DND-41 (cell line): ENCODE results near the gene RRAS.

ENCODE experiments used
- ATAC-seq: fragments of 200-7000 bp; cut with Tn5 transposase; 3 replicates; pipeline ENCODE4 v1.9.1; 2021; ENCODE audit warnings: low read depth; ENCODE audit not compliant: insufficient read depth
- DNase-seq: peaks from one replicate; pipeline ENCODE4 v3.0.0-alpha.2; 2020
- H2AFZ ChIP-seq: 2 replicates; pipeline ENCODE4 v1.6.0; 2012; ENCODE audit warnings: low read depth, low read length
- H3K27ac ChIP-seq: 2 replicates; pipeline ENCODE4 v1.5.1; 2012; ENCODE audit warnings: low read length, inconsistent platforms
- H3K27me3 ChIP-seq: fragments of 200-600 bp; sonication (generic); 2 replicates; pipeline ENCODE4 v1.6.0; 2012; ENCODE audit warnings: low read length, mild to moderate bottlenecking, inconsistent platforms; ENCODE audit not compliant: insufficient read depth, poor library complexity
- H3K36me3 ChIP-seq: 2 replicates; pipeline ENCODE4 v1.5.1; 2012; ENCODE audit warnings: low read length, inconsistent platforms; ENCODE audit not compliant: insufficient read depth
- H3K4me1 ChIP-seq: 2 replicates; pipeline ENCODE4 v1.5.1; 2012; ENCODE audit warnings: mild to moderate bottlenecking, low read length; ENCODE audit not compliant: insufficient read depth
- H3K4me2 ChIP-seq: 2 replicates; pipeline ENCODE4 v1.6.0; 2012; ENCODE audit warnings: mild to moderate bottlenecking, moderate library complexity, low read length, inconsistent platforms; ENCODE audit not compliant: insufficient read depth
- H3K4me3 ChIP-seq, 2 experiments: fragments of 200-600 bp in 1 of 2; shearing (Covaris generic) in 1 of 2; 2 replicates each; pipeline ENCODE4 v1.5.1; 2012 to 2016; ENCODE audit warnings: inconsistent platforms in 2 of 2, low read length in 2 of 2, mild to moderate bottlenecking in 2 of 2, low read depth in 1 of 2, moderate library complexity in 1 of 2
- H3K79me2 ChIP-seq: 2 replicates; pipeline ENCODE4 v1.6.0; 2012; ENCODE audit warnings: low read length, inconsistent platforms; ENCODE audit not compliant: insufficient read depth
- H3K9ac ChIP-seq: 2 replicates; pipeline ENCODE4 v1.6.0; 2012; ENCODE audit warnings: low read depth, mild to moderate bottlenecking, inconsistent platforms, low read length, moderate library complexity
- H3K9me3 ChIP-seq: 2 replicates; pipeline ENCODE4 v1.5.1; 2012; ENCODE audit warnings: low read length, moderate library complexity, mild to moderate bottlenecking, inconsistent platforms; ENCODE audit not compliant: insufficient read depth, severe bottlenecking
- H4K20me1 ChIP-seq: 2 replicates; pipeline ENCODE4 v1.6.0; 2012; ENCODE audit warnings: low read length; ENCODE audit not compliant: insufficient read depth
- EZH2 ChIP-seq: IDR thresholded peaks from 3 replicates; pipeline ENCODE4 v1.6.1; 2012; ENCODE audit warnings: borderline replicate concordance, low read depth, mild to moderate bottlenecking, moderate library complexity, low read length, inconsistent platforms; ENCODE audit not compliant: severe bottlenecking
- TF ChIP-seq, protein P1 (sequence below): IDR thresholded peaks from 2 replicates; pipeline ENCODE4 v1.5.1; 2012; ENCODE audit warnings: borderline replicate concordance, low read length, moderate library complexity, mild to moderate bottlenecking; ENCODE audit not compliant: poor library complexity, severe bottlenecking; ENCODE audit errors: extremely low read depth

RRAS gene

DNA sequence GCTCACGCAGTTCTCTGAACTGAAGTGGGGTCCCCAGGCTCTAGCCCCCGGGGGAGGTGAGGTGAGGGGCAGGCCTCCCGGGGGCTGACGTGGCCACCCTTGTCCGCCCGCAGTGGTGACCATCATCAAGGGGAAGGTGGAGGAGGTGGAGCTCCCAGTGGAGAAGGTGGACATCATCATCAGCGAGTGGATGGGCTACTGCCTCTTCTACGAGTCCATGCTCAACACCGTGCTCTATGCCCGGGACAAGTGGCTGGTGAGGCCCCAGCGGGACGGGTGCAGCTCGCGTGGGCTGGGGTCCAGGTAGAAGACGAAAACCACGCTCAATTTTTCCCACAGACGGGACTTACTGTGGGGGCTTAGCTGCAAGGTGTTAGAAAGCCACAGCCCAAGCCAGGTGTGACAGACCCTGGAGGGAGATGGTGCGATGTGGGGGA is 43.9 kb upstream of the RRAS start:
- Histone ChIP-seq H3K9me3 (no peaks in the 10 kb centered on the region), H3K9ac (no peak overlapping the region), H3K4me2 (no peak overlapping the region), H3K79me2 (peaks cover 45% of the 10 kb centered on the region), H3K36me3 (peaks cover 91% of the 10 kb centered on the region), H4K20me1 (peaks cover 83% of the 10 kb centered on the region), H3K27ac (no peak overlapping the region), H2AFZ (no peak overlapping the region), H3K27me3 (no peaks in the 10 kb centered on the region), H3K4me3 (no peak overlapping the region), H3K4me1 (peaks cover 22% of the 10 kb centered on the region)
- DNase-seq: no peak
- no peak for TF ChIP-seq EZH2
- TF ChIP-seq, protein P1, sequence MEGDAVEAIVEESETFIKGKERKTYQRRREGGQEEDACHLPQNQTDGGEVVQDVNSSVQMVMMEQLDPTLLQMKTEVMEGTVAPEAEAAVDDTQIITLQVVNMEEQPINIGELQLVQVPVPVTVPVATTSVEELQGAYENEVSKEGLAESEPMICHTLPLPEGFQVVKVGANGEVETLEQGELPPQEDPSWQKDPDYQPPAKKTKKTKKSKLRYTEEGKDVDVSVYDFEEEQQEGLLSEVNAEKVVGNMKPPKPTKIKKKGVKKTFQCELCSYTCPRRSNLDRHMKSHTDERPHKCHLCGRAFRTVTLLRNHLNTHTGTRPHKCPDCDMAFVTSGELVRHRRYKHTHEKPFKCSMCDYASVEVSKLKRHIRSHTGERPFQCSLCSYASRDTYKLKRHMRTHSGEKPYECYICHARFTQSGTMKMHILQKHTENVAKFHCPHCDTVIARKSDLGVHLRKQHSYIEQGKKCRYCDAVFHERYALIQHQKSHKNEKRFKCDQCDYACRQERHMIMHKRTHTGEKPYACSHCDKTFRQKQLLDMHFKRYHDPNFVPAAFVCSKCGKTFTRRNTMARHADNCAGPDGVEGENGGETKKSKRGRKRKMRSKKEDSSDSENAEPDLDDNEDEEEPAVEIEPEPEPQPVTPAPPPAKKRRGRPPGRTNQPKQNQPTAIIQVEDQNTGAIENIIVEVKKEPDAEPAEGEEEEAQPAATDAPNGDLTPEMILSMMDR: no peak
- no peak for ATAC-seq

DNA sequence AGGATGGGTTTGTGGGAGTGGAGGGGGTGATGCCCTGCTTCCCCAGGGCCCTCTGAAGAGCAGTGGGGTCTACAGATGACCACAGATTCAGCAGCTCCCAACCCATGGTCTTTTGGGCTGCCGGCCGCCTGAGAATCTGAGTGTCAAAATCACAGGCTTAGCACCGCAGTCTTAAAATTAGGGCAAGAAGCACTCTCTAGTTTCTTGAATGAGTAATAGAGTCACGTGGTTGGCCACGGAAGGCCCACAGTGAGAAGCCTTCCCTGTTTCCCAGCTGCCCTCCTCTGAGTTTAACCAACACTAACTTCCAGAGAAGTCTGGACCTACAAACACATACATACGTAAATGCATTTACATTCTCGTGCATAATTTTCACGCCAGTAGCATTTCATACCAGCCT is 42.3 kb upstream of the RRAS start:
- H3K9ac ChIP-seq: no peak overlapping the region
- ATAC-seq (no peak), DNase-seq (no peak)
- no peak overlapping the region for H3K27ac ChIP-seq
- no peak overlapping the region for H3K4me3 ChIP-seq
- peaks cover 60% of the 10 kb centered on the region for H3K79me2 ChIP-seq
- H2AFZ ChIP-seq: no peak overlapping the region
- peaks cover 78% of the 10 kb centered on the region for H3K36me3 ChIP-seq
- H3K9me3 ChIP-seq: no peaks in the 10 kb centered on the region
- H4K20me1 ChIP-seq: peaks cover 77% of the 10 kb centered on the region
- no peak overlapping the region for H3K4me2 ChIP-seq
- no peak for TF ChIP-seq EZH2
- TF ChIP-seq, protein P1: no peak
- no peaks in the 10 kb centered on the region for H3K27me3 ChIP-seq
- H3K4me1 ChIP-seq: peaks cover 31% of the 10 kb centered on the region

- no peak overlapping the region for H3K27ac ChIP-seq
Observed at GRCh38 chr19:49681830-49682229, 41.9 kb upstream of the RRAS start.

More at GRCh38 chr19:49681830-49682229, 41.9 kb upstream of the RRAS start:
- Histone ChIP-seq H3K79me2 (peaks cover 62% of the 10 kb centered on the region), H3K9me3 (no peaks in the 10 kb centered on the region), H3K4me1 (peaks cover 31% of the 10 kb centered on the region), H3K36me3 (peaks cover 75% of the 10 kb centered on the region), H3K27me3 (no peaks in the 10 kb centered on the region), H4K20me1 (peaks cover 74% of the 10 kb centered on the region), H2AFZ (no peak overlapping the region), H3K4me3 (no peak overlapping the region), H3K9ac (no peak overlapping the region), H3K4me2 (no peak overlapping the region)
- no peak for DNase-seq
- no peak for ATAC-seq
- TF ChIP-seq, protein P1: no peak
- no peak for TF ChIP-seq EZH2
